ENCODE data around the gene CARS1.

The CARS1 gene

DNA sequence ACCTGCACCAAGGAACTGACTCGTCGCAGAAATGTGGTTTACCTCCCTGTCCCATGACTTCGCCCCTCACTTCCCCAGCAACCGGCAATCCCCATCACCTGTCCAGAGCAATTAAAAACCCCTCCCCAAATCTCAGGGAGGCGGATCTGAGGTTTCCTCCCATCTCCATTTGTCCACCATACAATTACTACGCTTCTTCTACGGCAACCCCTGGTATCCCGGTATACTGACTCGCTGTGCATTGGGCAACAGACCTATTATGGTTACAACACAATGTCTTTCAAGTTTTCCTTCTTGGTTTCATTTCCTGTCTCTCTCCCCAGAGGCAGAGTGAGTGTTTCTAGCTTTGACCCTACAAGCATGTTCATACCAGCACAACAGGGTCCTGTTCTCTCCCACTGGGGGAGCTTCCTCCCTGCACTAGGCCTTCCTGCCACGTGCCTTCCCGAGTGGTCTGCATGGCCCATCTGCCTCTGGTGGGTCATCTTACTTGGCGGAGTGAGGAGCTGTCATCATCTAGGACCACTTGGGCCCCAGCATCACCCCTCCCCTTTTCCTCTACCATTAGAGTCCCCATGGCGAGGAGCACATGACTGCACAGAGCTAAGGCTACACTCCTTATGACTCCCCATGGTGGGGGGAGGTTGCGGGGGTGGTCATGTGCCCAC, 34.8 kb downstream of the CARS1 start:
- H3K4me3 ChIP-seq (replicated peaks; ENCODE audit: low read depth, low read length): no peak overlapping the region
- peak; percentile 88 for DNase-seq (ENCODE audit: low read depth)
- TF ChIP-seq, protein P1, sequence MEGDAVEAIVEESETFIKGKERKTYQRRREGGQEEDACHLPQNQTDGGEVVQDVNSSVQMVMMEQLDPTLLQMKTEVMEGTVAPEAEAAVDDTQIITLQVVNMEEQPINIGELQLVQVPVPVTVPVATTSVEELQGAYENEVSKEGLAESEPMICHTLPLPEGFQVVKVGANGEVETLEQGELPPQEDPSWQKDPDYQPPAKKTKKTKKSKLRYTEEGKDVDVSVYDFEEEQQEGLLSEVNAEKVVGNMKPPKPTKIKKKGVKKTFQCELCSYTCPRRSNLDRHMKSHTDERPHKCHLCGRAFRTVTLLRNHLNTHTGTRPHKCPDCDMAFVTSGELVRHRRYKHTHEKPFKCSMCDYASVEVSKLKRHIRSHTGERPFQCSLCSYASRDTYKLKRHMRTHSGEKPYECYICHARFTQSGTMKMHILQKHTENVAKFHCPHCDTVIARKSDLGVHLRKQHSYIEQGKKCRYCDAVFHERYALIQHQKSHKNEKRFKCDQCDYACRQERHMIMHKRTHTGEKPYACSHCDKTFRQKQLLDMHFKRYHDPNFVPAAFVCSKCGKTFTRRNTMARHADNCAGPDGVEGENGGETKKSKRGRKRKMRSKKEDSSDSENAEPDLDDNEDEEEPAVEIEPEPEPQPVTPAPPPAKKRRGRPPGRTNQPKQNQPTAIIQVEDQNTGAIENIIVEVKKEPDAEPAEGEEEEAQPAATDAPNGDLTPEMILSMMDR (IDR thresholded peaks at IDR 0.05; ENCODE audit: low read length, missing control alignments): no peak

DNA sequence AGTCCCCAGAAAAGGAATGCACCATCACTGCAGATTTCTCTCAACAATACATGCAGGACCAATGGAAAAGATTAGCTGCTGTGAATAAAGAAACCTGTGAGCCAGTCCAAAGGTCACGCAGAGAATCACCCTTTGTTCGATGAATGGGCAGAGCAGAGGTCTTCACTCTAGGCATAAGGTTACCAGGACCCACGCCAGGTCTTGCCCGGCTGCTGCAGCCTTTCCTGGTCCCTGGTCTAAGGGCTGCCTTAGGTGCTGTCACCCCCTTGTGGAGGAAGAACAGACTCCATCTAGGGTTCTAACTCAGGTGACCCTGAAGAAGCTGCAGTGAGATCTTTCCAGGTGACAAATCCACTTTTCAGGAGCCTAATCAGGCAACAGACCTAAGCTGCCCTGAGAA, 36.1 kb downstream of the CARS1 start:
- DNase-seq (ENCODE audit: low read depth): peak; percentile 38
- H3K4me3 ChIP-seq (replicated peaks; ENCODE audit: low read depth, low read length): no peak overlapping the region
- TF ChIP-seq, protein P1 (IDR thresholded peaks at IDR 0.05; ENCODE audit: low read length, missing control alignments): peak; percentile 55

DNA sequence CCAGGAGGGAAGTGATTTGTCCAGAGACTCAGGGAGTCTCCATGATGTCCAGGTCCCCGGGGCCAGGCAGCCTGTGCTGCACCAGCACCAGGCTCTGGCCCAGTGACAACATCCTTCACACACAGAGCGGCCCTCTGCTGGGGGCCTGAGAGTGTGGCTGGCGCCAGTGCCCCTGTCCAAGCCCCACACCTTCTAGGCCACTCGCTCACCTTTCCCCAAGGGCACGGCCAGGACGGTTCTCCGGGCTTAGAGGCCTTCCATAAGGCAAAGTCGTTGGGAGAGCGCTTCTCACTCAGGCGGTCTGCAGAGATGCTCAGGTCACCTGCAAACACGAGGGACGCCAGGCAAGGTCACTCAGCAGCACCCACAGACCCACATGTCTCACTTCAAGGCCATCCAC, 37.2 kb downstream of the CARS1 start:
- TF ChIP-seq, protein P1 (IDR thresholded peaks at IDR 0.05; ENCODE audit: low read length, missing control alignments): no peak
- no peak for DNase-seq (ENCODE audit: low read depth)
- no peak overlapping the region for H3K4me3 ChIP-seq (replicated peaks; ENCODE audit: low read depth, low read length)

DNA sequence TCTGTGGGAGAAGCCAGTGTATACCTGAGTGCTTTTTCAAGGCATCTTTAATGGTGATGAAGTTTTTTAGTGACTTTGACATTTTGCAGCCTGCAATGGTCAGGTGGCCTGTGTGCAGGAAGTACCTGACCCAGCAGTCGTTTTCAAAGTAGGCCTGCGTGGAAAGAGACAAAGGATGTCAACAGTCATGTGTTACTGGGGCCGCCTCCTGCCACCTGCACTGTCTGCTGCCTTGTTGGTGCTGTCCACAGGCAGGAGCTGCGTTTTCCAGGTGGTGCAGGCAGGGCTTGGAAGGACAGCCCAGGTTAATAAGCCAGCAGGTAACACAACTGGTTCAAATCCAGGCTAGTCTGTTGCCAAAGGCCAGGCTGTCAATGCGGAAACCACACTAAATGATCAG, 38.6 kb downstream of the CARS1 start:
- H3K4me3 ChIP-seq (replicated peaks; ENCODE audit: low read depth, low read length): no peak overlapping the region
- TF ChIP-seq, protein P1 (IDR thresholded peaks at IDR 0.05; ENCODE audit: low read length, missing control alignments): no peak
- DNase-seq (ENCODE audit: low read depth): no peak

DNA sequence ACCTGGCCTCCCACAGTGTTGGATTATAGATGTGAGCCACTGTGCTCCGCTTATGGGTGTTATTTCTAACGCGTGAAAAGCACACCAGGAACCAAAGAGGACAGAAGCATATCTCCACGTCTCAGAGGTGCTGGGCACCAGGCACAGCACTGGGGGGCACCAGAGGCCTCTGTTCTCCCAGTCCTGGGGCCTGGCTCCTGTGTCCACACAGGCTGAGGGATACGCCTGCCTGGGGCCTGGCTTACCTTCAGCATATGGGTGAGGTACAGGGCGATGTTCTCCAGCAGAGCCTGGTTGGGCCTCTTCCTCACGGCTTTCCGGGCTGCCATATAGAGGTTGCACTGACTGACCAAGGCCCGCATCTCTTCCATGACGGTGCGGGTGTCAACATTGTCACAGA, 40.4 kb downstream of the CARS1 start:
- no peak for DNase-seq (ENCODE audit: low read depth)
- no peak overlapping the region for H3K4me3 ChIP-seq (replicated peaks; ENCODE audit: low read depth, low read length)
- TF ChIP-seq, protein P1 (IDR thresholded peaks at IDR 0.05; ENCODE audit: low read length, missing control alignments): no peak

DNA sequence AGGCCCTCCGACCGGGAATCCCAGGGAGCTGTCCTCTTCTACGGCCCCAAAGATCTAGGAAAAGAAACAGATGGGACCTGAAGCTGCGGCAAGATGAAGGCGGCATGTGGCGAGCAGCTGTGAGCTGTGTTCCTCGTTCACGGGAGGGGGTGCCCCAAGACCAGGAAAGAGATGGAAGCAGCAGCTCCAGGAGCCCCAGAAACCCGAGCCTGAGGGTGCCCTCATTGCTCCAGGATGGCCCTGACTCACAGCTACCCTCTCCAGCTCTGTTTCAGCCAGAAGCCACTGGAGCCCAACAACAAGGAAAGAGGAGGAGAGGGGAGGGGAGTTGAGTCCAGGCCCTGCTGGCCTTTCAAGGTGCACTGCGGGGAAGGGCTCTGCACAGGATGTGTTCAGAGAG, 41.4 kb downstream of the CARS1 start:
- DNase-seq (ENCODE audit: low read depth): no peak
- no peak overlapping the region for H3K4me3 ChIP-seq (replicated peaks; ENCODE audit: low read depth, low read length)
- TF ChIP-seq, protein P1 (IDR thresholded peaks at IDR 0.05; ENCODE audit: low read length, missing control alignments): no peak

DNA sequence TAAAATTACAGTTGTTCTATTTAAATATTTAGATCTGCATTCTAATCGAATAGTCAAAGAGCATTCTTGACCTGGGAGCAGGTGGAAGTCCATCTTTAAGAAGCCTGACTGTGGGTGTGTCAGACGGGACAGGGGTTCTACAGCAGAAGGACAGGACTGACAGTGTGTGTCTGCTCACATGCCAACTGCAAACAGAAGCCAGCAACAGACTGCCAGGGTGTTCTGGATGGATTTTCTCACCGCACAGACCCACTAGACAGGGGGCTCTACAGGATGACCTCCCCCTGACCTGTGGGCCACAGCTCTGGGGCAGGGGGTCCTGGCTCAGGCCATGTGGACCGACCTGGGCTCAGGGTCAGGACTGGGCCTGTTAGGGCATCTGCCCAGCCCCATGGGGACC, 42.3 kb downstream of the CARS1 start:
- H3K4me3 ChIP-seq (replicated peaks; ENCODE audit: low read depth, low read length): no peak overlapping the region
- DNase-seq (ENCODE audit: low read depth): no peak
- TF ChIP-seq, protein P1 (IDR thresholded peaks at IDR 0.05; ENCODE audit: low read length, missing control alignments): no peak
